ENCODE results near the gene C8A.
A peak's percentile ranks its signal among the peaks of the same experiment; 100 is the strongest.

Gene C8A

GRCh38 chr1:56824938-56825337 lies 29.7 kb upstream of the C8A start:
- in situ Hi-C loops (cut with HindIII; ENCODE audit: low sequenced_read_pairs): loop anchor here (25.0 kb wide), 1 partner anchor 1837 kb away; no protein-coding TSS in a partner anchor

GRCh38 chr1:56825436-56825835 lies 29.2 kb upstream of the C8A start:
- no peak for TF ChIP-seq CTCF (IDR thresholded peaks at IDR 0.05; ENCODE audit: low read depth, low read length, missing control alignments)
- in situ Hi-C loops (cut with HindIII; ENCODE audit: low sequenced_read_pairs): loop anchor here (25.0 kb wide), 1 partner anchor 1837 kb away; no protein-coding TSS in a partner anchor
- no peak for DNase-seq (ENCODE audit: low read depth)
- H3K4me3 ChIP-seq (ENCODE audit: low read depth, low read length): no peak overlapping the region

More at GRCh38 chr1:56824938-56825337, 29.7 kb upstream of the C8A start:
- no peak for TF ChIP-seq CTCF (IDR thresholded peaks at IDR 0.05; ENCODE audit: low read depth, low read length, missing control alignments)
- no peak for DNase-seq (ENCODE audit: low read depth)
- no peak overlapping the region for H3K4me3 ChIP-seq (ENCODE audit: low read depth, low read length)

GRCh38 chr1:56827711-56828110 lies 26.9 kb upstream of the C8A start:
- TF ChIP-seq CTCF (IDR thresholded peaks at IDR 0.05; ENCODE audit: low read depth, low read length, missing control alignments): no peak
- DNase-seq (ENCODE audit: low read depth): no peak
- H3K4me3 ChIP-seq (ENCODE audit: low read depth, low read length): no peak overlapping the region
- in situ Hi-C loops (cut with HindIII; ENCODE audit: low sequenced_read_pairs): loop anchor here (25.0 kb wide), 1 partner anchor 1835 kb away; no protein-coding TSS in a partner anchor

- TF ChIP-seq CTCF (IDR thresholded peaks at IDR 0.05; ENCODE audit: low read depth, low read length, missing control alignments): no peak
- H3K4me3 ChIP-seq (ENCODE audit: low read depth, low read length): no peak overlapping the region
- in situ Hi-C loops (cut with HindIII; ENCODE audit: low sequenced_read_pairs): loop anchor here (25.0 kb wide), 1 partner anchor 1832 kb away; no protein-coding TSS in a partner anchor
- DNase-seq (ENCODE audit: low read depth): no peak
Observed at GRCh38 chr1:56830052-56830451, 24.5 kb upstream of the C8A start.

GRCh38 chr1:56831871-56832693 lies 22.5 kb upstream of the C8A start:
- TF ChIP-seq CTCF (IDR thresholded peaks at IDR 0.05; ENCODE audit: low read depth, low read length, missing control alignments): peak; percentile 93
- peak; percentile 77 for DNase-seq (ENCODE audit: low read depth)
- in situ Hi-C loops (cut with HindIII; ENCODE audit: low sequenced_read_pairs): loop anchor here (25.0 kb wide), 1 partner anchor 1830 kb away; no protein-coding TSS in a partner anchor
- H3K4me3 ChIP-seq (ENCODE audit: low read depth, low read length): no peak overlapping the region

- in situ Hi-C loops (cut with HindIII; ENCODE audit: low sequenced_read_pairs): loop anchor here (25.0 kb wide), 1 partner anchor 1829 kb away; no protein-coding TSS in a partner anchor
- no peak overlapping the region for H3K4me3 ChIP-seq (ENCODE audit: low read depth, low read length)
- DNase-seq (ENCODE audit: low read depth): no peak
- TF ChIP-seq CTCF (IDR thresholded peaks at IDR 0.05; ENCODE audit: low read depth, low read length, missing control alignments): no peak
Observed at GRCh38 chr1:56833088-56833487, 21.5 kb upstream of the C8A start.
